ENCODE data around the gene SLC25A12.

The SLC25A12 gene

GRCh38 chr2:171745806-171746205 is 148.2 kb downstream of the SLC25A12 start:
- H3K4me1 ChIP-seq (ENCODE audit: control insufficient read depth, insufficient read depth, low read length, poor library complexity, severe bottlenecking), result no peaks in the 10 kb centered on the region
- no peaks in the 10 kb centered on the region for H3K9me3 ChIP-seq (ENCODE audit: control insufficient read depth, low read length)
- no peaks in the 10 kb centered on the region for H3K27me3 ChIP-seq (replicated peaks; ENCODE audit: control insufficient read depth, insufficient read depth, low read length, poor library complexity, severe bottlenecking)
- no peak overlapping the region for H3K4me3 ChIP-seq (ENCODE audit: insufficient read depth, low read depth, low read length, poor library complexity, severe bottlenecking)
- H3K27ac ChIP-seq (ENCODE audit: insufficient read depth, low read length, poor library complexity, severe bottlenecking), result no peak overlapping the region
- H3K36me3 ChIP-seq (ENCODE audit: control insufficient read depth, insufficient read depth, low read length), result peaks cover 49% of the 10 kb centered on the region
- DNase-seq, result no peak

- H3K36me3 ChIP-seq (ENCODE audit: control insufficient read depth, insufficient read depth, low read length), result peaks cover 42% of the 10 kb centered on the region
- H3K4me3 ChIP-seq (ENCODE audit: insufficient read depth, low read depth, low read length, poor library complexity, severe bottlenecking), result no peak overlapping the region
- no peaks in the 10 kb centered on the region for H3K4me1 ChIP-seq (ENCODE audit: control insufficient read depth, insufficient read depth, low read length, poor library complexity, severe bottlenecking)
- DNase-seq, result no peak
- no peaks in the 10 kb centered on the region for H3K27me3 ChIP-seq (replicated peaks; ENCODE audit: control insufficient read depth, insufficient read depth, low read length, poor library complexity, severe bottlenecking)
- H3K27ac ChIP-seq (ENCODE audit: insufficient read depth, low read length, poor library complexity, severe bottlenecking), result no peak overlapping the region
- H3K9me3 ChIP-seq (ENCODE audit: control insufficient read depth, low read length), result no peaks in the 10 kb centered on the region
These were observed 148.9 kb downstream of the SLC25A12 start for GRCh38 chr2:171745141-171745540.

GRCh38 chr2:171742760-171743159 is 151.3 kb downstream of the SLC25A12 start:
- no peak overlapping the region for H3K4me3 ChIP-seq (ENCODE audit: insufficient read depth, low read depth, low read length, poor library complexity, severe bottlenecking)
- H3K36me3 ChIP-seq (ENCODE audit: control insufficient read depth, insufficient read depth, low read length), result peaks cover 30% of the 10 kb centered on the region
- no peaks in the 10 kb centered on the region for H3K9me3 ChIP-seq (ENCODE audit: control insufficient read depth, low read length)
- H3K4me1 ChIP-seq (ENCODE audit: control insufficient read depth, insufficient read depth, low read length, poor library complexity, severe bottlenecking), result no peaks in the 10 kb centered on the region
- DNase-seq, result no peak
- no peak overlapping the region for H3K27ac ChIP-seq (ENCODE audit: insufficient read depth, low read length, poor library complexity, severe bottlenecking)
- no peaks in the 10 kb centered on the region for H3K27me3 ChIP-seq (replicated peaks; ENCODE audit: control insufficient read depth, insufficient read depth, low read length, poor library complexity, severe bottlenecking)

GRCh38 chr2:171741189-171741588 is 152.9 kb downstream of the SLC25A12 start:
- Histone ChIP-seq H3K27me3 (replicated peaks; ENCODE audit: control insufficient read depth, insufficient read depth, low read length, poor library complexity, severe bottlenecking) (no peaks in the 10 kb centered on the region), H3K36me3 (ENCODE audit: control insufficient read depth, insufficient read depth, low read length) (peaks cover 35% of the 10 kb centered on the region), H3K9me3 (ENCODE audit: control insufficient read depth, low read length) (no peaks in the 10 kb centered on the region), H3K27ac (ENCODE audit: insufficient read depth, low read length, poor library complexity, severe bottlenecking) (no peak overlapping the region), H3K4me1 (ENCODE audit: control insufficient read depth, insufficient read depth, low read length, poor library complexity, severe bottlenecking) (no peaks in the 10 kb centered on the region), H3K4me3 (ENCODE audit: insufficient read depth, low read depth, low read length, poor library complexity, severe bottlenecking) (no peak overlapping the region)
- no peak for DNase-seq

- Histone ChIP-seq H3K4me1 (ENCODE audit: control insufficient read depth, insufficient read depth, low read length, poor library complexity, severe bottlenecking) (no peaks in the 10 kb centered on the region), H3K4me3 (ENCODE audit: insufficient read depth, low read depth, low read length, poor library complexity, severe bottlenecking) (no peak overlapping the region), H3K36me3 (ENCODE audit: control insufficient read depth, insufficient read depth, low read length) (peaks cover 26% of the 10 kb centered on the region), H3K27ac (ENCODE audit: insufficient read depth, low read length, poor library complexity, severe bottlenecking) (no peak overlapping the region), H3K27me3 (replicated peaks; ENCODE audit: control insufficient read depth, insufficient read depth, low read length, poor library complexity, severe bottlenecking) (no peaks in the 10 kb centered on the region), H3K9me3 (ENCODE audit: control insufficient read depth, low read length) (no peaks in the 10 kb centered on the region)
- DNase-seq, result no peak
These were observed 157.9 kb downstream of the SLC25A12 start for GRCh38 chr2:171735991-171736710.
